GM19035 (cell line): Measurements from ENCODE around the gene MLX.
A peak's percentile ranks its signal among the peaks of the same experiment; 100 is the strongest.
"Not testable (repeated sequence)": the region's sequence is repeated elsewhere in the genome, so short reads cannot be mapped to it uniquely, and the experiment has no call there.

ENCODE experiments used
- ATAC-seq: cut with Tn5 transposase; IDR thresholded peaks from one replicate; pipeline ENCODE4 v1.9.1; 2021; ENCODE audit not compliant: unreplicated experiment

The MLX gene

DNA sequence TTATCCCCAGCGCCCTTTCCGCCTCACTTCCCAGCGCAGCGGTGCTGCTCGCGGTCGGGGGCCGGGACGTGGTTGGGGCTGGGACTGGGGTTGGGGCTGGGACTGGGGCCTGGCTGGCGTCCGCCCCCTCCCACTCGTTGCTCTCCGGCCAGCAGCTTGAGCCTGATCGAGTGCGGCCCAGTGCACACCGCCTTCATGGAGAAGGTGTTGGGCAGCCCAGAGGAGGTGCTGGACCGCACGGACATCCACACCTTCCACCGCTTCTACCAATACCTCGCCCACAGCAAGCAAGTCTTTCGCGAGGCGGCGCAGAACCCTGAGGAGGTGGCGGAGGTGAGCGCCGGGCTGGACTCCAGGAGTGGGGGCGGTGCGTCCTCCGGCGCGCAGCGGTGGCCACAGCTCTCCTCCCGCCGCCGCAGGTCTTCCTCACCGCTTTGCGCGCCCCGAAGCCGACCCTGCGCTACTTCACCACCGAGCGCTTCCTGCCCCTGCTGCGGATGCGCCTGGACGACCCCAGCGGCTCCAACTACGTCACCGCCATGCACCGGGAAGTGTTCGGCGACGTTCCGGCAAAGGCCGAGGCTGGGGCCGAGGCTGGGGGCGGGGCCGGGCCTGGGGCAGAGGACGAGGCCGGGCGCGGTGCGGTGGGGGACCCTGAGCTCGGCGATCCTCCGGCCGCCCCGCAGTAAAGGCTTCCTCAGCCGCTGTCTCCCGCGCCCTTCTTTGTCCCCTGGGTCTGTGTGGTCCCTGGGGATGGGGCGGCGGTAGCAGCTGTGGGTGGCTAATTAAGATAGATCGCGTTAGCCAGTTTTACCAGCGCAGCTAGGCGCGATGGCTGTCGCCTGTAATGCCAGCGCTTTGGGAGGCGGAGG, 12.4 kb upstream of the MLX start:
- peak; percentile 78 for ATAC-seq

DNA sequence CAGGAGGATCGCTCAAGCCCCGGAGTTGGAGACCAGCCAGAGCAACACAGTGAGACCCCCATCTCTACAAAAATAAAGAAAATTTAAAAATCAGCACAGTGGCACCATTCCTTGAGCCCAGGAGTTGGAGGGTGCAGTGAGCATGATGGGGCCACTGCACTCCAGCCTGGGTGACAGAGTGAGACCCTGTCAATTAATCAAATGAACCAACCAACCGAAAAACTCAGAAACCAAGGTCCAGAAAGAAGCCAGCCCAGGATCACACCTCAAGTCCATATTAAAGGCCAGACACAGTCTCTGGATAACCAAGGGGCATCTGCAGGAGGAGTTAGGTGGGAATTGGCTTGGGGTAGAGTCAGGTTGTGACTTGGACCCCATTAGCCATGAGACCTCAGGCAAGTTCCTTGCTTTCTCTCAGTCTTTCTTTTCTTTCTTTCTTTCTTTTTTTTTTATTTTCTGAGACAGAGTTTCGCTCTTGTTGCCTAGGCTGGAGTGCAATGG, 11.7 kb upstream of the MLX start:
- ATAC-seq: no peak

DNA sequence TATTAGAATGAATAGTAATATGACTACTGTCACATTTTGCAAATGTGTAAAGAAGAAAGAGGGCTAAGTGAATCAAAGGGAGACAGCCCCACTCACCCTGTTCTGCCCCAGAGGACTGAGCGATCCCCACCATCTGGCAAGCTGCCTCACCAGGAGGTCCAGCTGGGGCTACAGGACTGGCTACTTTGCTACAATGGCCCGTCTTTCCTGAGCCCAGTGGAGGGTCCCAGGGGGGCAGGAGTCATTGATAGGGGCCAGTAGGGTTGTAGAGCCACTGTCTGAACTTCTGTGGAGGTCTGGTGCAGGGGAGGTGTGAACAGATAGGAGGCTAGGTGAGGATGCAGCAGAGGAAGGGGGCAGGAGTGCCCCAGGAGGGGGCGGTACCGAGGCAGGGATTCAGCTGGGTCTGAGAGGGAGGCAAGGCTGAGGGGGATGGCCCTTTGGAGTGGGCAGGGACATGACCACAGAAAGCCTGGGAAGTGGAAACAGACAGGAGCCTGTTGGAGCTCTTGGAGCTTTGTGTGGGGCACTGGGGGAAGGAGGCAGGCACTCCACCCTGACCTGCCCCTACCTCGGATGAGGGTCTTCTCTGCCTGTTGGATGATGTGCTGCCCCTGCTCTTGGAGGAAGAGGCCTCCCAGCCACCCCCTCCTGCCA, 10.8 kb upstream of the MLX start:
- not testable (repeated sequence) for ATAC-seq

DNA sequence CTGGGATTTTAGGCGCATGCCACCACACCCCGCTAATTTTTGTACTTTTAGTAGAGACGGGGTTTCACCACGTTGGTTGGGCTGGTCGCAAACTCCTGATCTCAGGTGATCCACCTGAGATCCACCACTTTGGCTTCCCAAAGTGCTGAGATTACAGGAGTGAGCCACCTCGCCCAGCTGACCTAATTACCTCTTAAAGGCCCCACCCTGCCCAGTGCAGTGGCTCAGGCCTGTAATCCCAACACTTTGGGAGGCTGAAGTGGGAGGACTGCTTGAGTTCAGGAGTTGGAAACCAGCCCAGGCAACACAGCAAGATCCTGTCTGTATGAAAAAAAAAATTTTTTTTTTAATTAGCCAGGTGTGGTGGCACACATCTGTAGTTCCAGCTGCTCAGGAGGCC, 7.8 kb upstream of the MLX start:
- ATAC-seq: no peak

DNA sequence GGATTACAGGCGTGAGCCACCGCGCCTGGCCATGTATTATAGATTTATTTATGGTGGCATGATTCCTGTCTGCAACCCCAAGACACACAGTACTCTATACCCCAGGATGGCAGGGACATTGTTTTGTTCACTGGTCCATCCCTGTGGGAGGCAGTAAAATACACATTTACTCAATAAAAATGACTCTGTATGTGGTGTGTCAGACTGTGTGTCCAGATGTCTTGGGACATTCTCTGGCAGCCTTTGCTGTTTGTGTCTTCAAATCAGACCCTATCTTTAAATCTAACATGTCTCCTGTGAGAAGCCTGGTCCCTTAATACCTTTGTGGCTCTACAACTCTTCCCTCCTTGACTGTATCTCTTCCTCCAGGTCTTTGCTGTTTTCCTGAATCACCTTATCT, 6.7 kb upstream of the MLX start:
- no peak for ATAC-seq

DNA sequence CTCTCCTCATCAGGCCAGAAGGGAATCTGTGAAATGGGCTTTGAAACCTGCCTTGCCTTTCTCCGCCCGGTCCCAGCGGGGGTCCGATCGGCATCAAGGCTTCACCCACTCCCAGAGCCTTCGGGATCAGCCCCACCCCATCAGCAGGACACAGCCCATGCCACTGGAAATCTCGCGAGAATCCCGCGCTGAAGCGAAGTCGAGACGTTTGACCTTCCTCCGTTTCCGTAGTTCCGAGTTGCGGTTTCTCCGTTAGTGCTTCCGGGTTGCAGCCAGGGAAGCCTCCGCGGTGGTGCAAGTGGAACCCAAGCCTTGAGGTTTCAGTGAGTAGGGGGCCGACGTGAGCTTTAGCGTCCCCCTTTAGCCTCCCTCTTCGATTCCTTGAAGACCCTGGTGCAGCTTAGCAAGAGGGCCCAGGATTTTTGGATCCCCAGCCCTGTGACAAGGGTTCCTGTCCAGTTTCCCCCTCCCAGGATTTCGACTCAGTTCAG, 5.0 kb upstream of the MLX start, which contains the start of gene COASY:
Gene COASY, plus strand, starts transcription at position 252 of the 491 bp plus-strand sequence. CDS start 475 bp downstream, outside the sequence.
- peak; percentile 63 for ATAC-seq

DNA sequence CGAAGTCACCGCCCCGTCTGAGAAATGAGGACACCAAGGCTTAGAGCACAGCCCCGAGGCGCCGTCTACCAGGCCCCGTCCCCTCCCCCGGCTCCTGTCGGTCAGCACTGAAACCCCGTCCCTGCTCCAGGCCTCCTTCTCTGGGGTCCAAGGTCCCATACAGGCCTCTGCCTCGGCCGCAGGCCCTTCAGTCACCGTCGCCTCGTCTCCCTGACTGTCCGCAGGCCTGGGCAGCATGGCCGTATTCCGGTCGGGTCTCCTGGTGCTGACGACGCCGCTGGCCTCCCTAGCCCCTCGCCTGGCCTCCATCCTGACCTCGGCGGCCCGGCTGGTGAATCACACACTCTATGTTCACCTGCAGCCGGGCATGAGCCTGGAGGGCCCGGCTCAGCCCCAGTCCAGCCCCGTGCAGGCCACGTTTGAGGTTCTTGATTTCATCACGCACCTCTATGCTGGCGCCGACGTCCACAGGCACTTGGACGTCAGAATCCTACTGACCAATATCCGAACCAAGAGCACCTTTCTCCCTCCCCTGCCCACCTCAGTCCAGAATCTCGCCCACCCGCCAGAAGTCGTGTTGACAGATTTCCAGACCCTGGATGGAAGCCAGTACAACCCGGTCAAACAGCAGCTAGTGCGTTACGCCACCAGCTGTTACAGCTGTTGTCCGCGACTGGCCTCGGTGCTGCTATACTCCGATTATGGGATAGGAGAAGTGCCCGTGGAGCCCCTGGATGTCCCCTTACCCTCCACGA, 4.3 kb upstream of the MLX start:
- ATAC-seq: no peak

DNA sequence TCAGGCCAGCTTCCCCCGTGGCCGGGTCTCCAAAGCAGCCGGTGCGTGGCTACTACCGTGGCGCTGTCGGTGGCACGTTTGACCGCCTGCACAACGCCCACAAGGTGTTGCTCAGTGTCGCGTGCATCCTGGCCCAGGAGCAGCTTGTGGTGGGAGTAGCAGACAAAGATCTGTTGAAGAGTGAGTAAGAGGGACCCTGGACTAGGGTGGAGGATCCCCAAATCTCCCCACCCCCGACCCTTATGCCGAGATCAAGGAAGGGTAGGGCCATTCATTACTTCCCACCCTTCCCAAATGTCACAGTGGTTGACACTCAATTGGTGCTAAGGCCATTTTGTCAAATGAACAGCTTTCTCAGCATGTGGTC, 3.8 kb upstream of the MLX start:
- no peak for ATAC-seq

DNA sequence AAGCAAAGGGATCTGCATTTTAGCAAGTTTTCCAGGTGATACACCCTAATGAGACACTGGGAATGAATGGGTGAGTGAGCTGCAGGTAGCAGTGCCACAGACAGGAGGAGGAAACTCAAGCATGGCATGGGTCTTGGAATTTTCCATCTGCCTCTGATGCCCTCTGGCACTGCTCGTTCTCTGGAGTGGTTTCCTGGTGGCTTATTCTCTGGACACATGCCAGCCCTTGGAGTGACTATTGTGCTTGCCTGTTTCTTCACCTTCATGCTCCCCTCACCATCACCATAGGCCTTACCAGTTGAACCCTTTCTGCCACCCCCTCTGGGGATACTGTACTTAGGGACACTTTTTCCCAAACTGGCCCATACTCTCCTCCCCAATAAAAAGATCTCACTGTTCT, 3.4 kb upstream of the MLX start:
- ATAC-seq: no peak

DNA sequence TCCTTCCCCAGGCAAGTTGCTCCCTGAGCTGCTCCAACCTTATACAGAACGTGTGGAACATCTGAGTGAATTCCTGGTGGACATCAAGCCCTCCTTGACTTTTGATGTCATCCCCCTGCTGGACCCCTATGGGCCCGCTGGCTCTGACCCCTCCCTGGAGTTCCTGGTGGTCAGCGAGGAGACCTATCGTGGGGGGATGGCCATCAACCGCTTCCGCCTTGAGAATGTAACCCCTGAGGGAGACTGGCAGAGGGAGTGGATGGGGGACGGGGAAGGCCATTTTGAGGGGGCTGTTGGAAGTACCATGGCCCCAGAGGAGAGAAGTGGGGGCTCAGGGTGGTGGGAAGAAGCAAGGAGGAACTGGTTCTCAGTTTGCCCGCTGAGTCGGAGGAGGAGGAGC, 3.0 kb upstream of the MLX start:
- ATAC-seq: no peak

DNA sequence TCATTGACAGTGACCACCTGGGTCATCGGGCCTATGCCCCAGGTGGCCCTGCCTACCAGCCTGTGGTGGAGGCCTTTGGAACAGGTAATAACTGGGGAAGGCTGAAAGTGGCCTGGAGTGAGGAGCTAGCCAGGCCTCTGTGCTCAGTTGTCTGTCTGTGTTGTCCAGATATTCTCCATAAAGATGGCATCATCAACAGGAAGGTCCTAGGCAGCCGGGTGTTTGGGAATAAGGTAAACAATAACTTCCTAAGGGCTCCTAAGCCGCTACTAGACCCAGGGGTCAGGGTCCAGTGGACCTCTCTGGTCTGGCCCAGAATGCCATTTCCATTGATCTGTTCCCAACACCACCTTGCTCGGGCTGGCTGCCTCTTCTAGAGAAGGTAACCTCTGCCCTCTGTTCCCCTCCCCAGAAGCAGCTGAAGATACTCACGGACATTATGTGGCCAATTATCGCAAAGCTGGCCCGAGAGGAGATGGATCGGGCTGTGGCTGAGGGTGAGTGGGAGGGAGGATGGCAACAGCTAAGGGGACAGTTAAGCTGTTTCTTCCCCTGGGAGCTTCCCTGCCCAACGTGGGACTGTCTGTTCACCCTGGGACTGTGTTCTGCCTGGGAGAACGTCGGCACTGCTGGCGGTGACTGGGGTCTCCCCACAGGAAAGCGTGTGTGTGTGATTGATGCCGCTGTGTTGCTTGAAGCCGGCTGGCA, 1.9 kb upstream of the MLX start:
- ATAC-seq: no peak

DNA sequence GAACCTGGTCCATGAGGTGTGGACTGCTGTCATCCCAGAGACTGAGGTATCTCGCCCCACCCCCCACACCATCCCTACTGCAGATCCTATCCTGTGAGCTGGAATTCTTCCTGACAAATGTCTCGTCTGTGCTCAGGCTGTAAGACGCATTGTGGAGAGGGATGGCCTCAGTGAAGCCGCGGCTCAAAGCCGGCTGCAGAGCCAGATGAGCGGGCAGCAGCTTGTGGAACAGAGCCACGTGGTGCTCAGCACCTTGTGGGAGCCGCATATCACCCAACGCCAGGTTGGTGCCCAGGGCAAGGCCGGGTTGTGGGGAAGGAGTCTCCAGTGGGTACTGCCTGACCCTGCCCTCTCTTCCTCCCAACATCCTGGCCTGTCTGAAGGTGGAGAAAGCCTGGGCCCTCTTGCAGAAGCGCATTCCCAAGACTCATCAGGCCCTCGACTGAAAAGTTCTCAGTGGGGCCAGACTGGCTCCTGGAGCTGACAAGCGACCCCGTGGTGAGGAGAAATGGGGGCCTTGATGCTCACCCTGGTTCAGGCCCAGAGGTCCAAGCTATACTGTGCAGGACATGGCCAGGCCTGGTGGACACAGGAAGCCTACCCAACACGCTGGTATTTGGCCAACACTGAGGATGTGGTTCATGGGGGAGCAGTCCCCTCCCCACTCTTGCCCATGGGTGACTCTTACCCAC, 1.2 kb upstream of the MLX start:
- no peak for ATAC-seq

DNA sequence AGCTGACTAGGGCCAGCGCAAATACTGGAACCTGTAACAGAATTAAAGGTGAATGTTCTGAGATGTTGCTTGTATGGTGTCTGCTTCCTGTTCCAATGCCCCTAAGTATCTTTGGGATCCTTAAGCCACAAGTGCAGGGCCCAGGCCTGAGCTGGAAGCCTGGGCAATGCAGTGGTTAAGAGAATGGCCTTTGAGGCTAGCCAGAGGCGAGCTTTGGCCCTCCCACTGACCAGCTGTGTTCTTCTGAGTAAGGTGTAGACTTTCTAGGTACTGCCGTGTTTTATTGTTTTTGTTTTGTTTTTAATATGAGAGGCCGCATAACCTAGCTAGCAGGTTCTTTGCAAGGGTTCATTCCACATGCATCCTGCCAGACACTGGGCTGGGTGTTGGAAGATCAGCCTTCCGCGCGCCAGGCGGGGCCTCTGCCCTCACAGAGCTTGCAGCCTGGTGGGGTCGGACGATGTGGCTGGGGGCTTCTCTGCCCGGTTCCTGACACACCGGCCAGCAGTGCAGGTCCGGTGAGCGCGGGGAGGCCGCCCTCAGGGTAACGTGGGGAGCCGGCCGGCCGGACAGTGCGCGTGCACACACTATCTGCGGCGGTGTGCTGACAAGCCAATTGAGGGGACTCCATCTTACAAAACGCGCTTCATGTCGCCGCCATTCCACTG, 551 bp upstream of the MLX start:
- no peak for ATAC-seq

DNA sequence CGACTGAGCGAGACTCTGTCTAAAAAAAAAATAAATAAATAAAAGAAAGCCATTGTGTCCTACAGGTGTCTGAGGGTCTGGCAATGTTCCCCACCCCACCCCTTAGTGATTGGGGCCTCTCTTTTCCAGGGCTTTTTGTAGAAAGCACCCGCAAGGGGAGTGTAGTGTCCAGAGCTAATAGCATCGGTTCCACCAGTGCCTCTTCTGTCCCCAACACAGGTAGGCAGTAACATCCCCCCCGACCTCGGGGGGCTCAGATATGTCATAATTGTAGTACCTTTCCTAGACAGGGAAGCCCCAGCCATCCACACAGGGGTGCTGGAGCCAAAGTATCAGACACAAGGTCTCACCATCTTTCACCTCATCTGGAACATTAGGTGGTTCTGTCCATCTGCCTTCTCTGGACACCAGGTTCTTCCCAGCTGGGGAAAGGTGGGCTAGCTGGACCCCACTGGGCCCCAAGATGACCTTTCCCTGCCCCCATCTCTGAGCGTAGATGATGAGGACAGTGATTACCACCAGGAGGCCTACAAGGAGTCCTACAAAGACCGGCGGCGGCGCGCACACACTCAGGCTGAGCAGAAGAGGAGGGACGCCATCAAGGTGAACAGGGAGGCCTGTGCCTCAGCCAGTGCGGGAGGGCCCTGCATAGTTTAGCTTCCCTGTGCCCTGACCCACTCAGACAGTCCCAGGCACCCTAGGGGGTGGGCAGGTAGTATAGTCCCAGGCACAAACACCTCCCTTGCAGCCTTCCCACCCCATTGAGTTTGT, 1.6 kb downstream of the MLX start:
- no peak for ATAC-seq

DNA sequence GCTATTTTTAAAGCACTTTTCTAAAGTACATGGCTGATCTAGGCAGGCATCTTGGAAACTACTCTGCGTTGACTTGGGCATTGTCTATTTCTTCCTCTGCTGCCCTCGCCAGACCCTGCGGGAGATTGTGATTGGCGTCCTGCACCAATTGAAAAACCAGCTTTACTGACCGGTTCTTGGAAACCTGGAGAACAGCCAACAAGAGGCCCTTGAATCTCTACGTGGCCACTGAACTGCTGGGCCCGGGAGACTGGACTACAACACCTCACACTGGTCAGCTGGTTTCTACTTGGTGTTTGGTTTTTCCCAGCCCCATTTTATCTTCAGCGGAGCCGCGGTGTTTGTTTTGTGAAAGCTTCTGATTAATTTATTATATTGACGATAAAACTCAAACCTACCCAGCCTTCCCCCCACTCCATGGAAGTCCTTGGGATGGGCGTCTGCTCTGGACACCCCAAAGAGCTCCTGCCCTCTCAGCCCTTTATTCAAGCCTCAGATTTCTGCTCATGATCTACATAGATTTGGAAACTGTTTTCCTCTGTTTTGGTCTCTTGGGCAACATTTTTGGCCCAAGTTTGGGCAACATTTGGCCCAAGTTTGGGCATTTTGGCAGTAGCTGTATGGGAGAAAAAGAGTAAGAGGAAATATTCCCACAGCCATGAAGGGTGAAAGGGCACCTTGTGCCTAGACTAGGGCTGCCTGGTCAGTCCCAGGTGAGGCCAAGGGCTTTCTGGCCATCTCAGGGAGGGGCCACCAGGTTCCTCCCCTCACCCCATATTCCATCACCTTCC, 4.7 kb downstream of the MLX start:
- ATAC-seq: no peak

DNA sequence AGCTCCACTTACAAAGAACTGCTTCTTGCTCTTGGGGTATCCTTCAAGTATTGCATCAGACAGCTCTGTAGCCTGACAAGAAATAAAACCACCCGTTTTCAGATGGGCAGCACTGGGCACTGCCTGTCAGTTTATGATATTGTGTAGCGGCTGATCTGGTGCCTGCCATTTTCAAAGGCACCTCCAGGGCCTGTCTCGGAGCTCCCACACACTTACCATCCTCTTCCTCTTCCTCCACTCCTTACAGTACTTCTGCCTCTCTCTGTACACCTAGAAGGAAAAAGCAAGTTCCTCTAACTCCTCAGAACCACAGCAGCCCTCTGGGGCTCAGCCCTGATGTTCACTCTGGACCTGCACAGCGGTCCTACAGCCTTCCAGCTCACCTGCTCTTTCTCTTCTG, 6.2 kb downstream of the MLX start:
- no peak for ATAC-seq

DNA sequence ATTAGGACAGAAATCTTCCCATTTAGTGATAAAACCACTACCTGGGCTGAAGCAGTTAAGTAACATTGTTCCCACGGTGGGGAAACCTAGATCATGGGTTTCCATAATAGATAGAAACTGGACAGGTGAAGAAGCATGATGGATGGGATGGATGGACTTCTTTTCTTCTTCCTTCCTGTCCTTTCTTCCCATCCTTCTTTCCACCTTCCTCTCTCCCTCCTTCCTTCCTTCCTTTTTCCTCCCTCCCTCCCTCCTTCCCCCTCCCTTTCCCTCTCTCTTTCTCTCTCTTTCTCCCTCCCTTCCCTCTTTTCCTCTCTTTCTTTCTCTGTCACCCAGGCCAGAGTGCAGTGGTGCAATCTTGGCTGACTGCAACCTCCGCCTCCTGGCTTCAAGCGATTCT, 7.6 kb downstream of the MLX start:
- ATAC-seq: no peak

DNA sequence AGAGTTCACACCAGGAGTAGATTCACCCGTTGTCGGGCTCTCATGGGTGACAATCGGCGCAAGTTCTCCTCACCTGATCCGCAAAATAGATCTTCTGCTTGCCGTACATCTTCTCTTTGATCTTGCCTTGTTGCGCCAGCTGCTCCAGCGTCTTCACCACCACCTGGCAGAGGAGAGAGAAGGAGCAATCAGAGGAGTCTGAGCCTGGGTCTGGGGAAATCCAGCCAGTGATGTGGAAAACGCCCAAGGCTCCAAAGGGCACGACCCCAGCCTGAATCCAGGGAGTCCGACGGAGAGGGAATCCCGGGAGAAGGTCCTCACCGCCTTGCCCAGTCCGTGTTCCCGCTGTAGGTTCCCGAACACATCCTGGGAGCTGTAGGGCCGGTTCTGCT, 10.2 kb downstream of the MLX start:
- ATAC-seq: peak; percentile 9
